GM12891 (cell line): ENCODE measurements around the gene AATF.

Source experiments
- PAX5 ChIP-seq: IDR thresholded peaks from 2 replicates; pipeline ENCODE4 v1.6.1; 2011; ENCODE audit warnings: low read length, moderate library complexity, mild to moderate bottlenecking; ENCODE audit not compliant: insufficient read depth, severe bottlenecking
- POLR2A ChIP-seq: IDR thresholded peaks from 2 replicates; pipeline ENCODE4 v1.6.1; 2011; ENCODE audit warnings: low read depth, low read length, control low read depth
- POLR2AphosphoS5 ChIP-seq: IDR thresholded peaks from 2 replicates; pipeline ENCODE4 v1.6.1; 2011; ENCODE audit warnings: low read depth, low read length, control low read depth
- POU2F2 ChIP-seq: IDR thresholded peaks from 2 replicates; pipeline ENCODE4 v1.6.1; 2011; ENCODE audit warnings: low read depth, mild to moderate bottlenecking, control low read depth, low read length, moderate library complexity
- SPI1 ChIP-seq: IDR thresholded peaks from 2 replicates; pipeline ENCODE4 v1.6.1; 2011; ENCODE audit warnings: low read depth, low read length, control low read depth
- TAF1 ChIP-seq: IDR thresholded peaks from 2 replicates; pipeline ENCODE4 v1.6.1; 2011; ENCODE audit warnings: low read depth, low read length, control low read depth

- TF ChIP-seq POLR2A (no peak), SPI1 (no peak), POLR2AphosphoS5 (no peak), PAX5 (no peak), TAF1 (no peak), POU2F2 (no peak)
These were observed 113.3 kb downstream of the AATF start for GRCh38 chr17:37062021-37062420.
